Measurements from ENCODE around the gene FAT1.
"Not testable (repeated sequence)": the region's sequence is repeated elsewhere in the genome, so short reads cannot be mapped to it uniquely, and the experiment has no call there.

- TF ChIP-seq POLR2A (IDR thresholded peaks at IDR 0.05); CTCF (IDR thresholded peaks at IDR 0.05); POLR2AphosphoS5 (IDR thresholded peaks at IDR 0.05; ENCODE audit: insufficient read depth in 1 of 2, low read depth in 1 of 2): not testable (repeated sequence)
Observed at GRCh38 chr4:186761956-186762355, 38.3 kb upstream of the FAT1 start.
